Stomach (tissue), 9 donors: ENCODE measurements around the gene DICER1. TPM values are rescaled to one million over a fixed set of nuclear protein-coding genes. Genes with fewer than 3 reads are reported as not detected.

Experiments
- DNase-seq, 2 donors: peaks; one replicate each; pipeline versions ENCODE4 v3.0.0 to v3.0.0-alpha.2; 2013 to 2019
- H3K27ac ChIP-seq, 5 donors: fragments of 200-600 bp in 4 of 5; sonication (generic) in 4 of 5; one replicate each; pipeline ENCODE4 v1.5.1; 2013 to 2019; ENCODE audit warnings: mild to moderate bottlenecking in 1 of 5, moderate library complexity in 1 of 5
- H3K27me3 ChIP-seq, 3 donors: fragments of 200-600 bp; sonication (generic); one replicate each; pipeline ENCODE4 v1.5.1; 2017 to 2019; ENCODE audit warnings: mixed run types in 1 of 3
- H3K36me3 ChIP-seq, 4 donors: fragments of 200-600 bp; sonication (generic); 1 replicate in 3 of 4; 2 replicates in 1 of 4; pipeline ENCODE4 v1.5.1; 2016 to 2019
- H3K4me1 ChIP-seq, 4 donors: fragments of 200-600 bp; sonication (generic); one replicate each; pipeline ENCODE4 v1.5.1; 2016 to 2019
- H3K4me3 ChIP-seq, 4 donors: fragments of 200-600 bp; sonication (generic) in 3 of 4; one replicate each; pipeline ENCODE4 v1.5.1; 2016 to 2019; ENCODE audit warnings: mild to moderate bottlenecking in 1 of 4
- H3K9me3 ChIP-seq, 4 donors: fragments of 200-600 bp; sonication (generic); one replicate each; pipeline ENCODE4 v1.5.1; 2016 to 2019
- CTCF ChIP-seq, 7 experiments: fragments of 450-650 bp in 4 of 7; fragments of 200-600 bp in 3 of 7; sonication (generic) in 3 of 7; IDR thresholded peaks; one replicate each; pipeline ENCODE4 v1.5.1; 2016 to 2019; ENCODE audit warnings: antibody characterized with exemption in 7 of 7, control low read depth in 2 of 7, mild to moderate bottlenecking in 1 of 7
- EP300 ChIP-seq: sonication (generic); formaldehyde crosslinking; IDR thresholded peaks from one replicate; pipeline ENCODE4 v1.6.1; 2017; ENCODE audit warnings: antibody characterized with exemption
- POLR2A ChIP-seq, 4 donors: fragments of 450-650 bp; IDR thresholded peaks; one replicate each; pipeline ENCODE4 v1.6.1; 2016; ENCODE audit warnings: antibody characterized with exemption in 4 of 4, control low read depth in 2 of 4, mild to moderate bottlenecking in 1 of 4, moderate library complexity in 1 of 4
- POLR2AphosphoS5 ChIP-seq, 3 donors: sonication (generic); formaldehyde crosslinking; IDR thresholded peaks; one replicate each; pipeline ENCODE4 v1.6.1; 2016; ENCODE audit warnings: antibody characterized with exemption in 3 of 3
- WGBS, 5 donors: extraction: QIAGEN DNeasy Blood & Tissue Kit in 3 of 5; methylation state at CpG; one replicate each; pipeline versions ENCODE4 v1.1.5 to v1.1.7; 2013 to 2018; 5-methylcytosine and 5-hydroxymethylcytosine counted together
- intact Hi-C: fragments of 100-400 bp; cut with DNase I; formaldehyde crosslinking; loops from one replicate; pipeline ENCODE4 v1.15.1; 2023; ENCODE audit warnings: low total_unique reads
- polyA plus RNA-seq, 3 donors: library from polyadenylated mRNA; stranded (reverse); fragments of 200-250 nt; gene quantifications; one replicate each; pipeline ENCODE4 v1.2.3, GENCODE V29; 2013
- total RNA-seq, 5 donors: library from RNA; depleted of rRNA; stranded (reverse); fragments of >200 nt; gene quantifications; one replicate each; pipeline versions ENCODE4 v1.1.0 to v1.2.3, GENCODE V29; 2014 to 2016
- donor health status: healthy with polysubstance abuse.
- donor health status: Bipolar disorder and iron deficiency.
- donor health status: healthy.

Gene DICER1
- total and polyA plus RNA-seq, 8 donors, result 6.1 to 104 (median 53.4) TPM

DNA sequence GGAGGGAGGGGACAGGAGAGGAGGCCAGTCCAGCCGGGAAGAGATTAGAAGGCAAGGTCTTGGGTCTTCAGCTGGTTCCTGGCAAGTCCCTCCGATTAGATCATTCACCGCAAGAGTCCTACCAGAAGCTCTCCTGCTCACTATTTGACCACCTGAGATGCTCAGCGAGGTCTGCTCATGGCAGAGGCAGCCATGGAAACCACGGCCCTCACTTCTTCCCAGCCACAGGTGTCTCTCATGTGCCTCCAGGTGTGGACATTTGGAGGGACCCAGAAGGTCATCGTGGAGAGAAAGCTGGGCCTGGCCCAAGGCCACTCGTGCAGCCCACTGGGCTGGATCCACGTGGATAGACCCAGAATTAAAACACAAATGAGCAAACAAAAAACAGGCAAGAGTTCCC lies 99.5 kb downstream of the DICER1 start:
- WGBS, 5 donors, result 69 to 88% (median 74%) methylated on average over 8 of the region's 8 CpGs
- no peaks in the 10 kb centered on the region for H3K27me3 ChIP-seq
- H3K27ac ChIP-seq, result no peak overlapping the region
- H3K4me3 ChIP-seq, result no peak overlapping the region
- no peak for TF ChIP-seq POLR2A (IDR thresholded peaks at IDR 0.05)
- no peak for TF ChIP-seq EP300
- TF ChIP-seq POLR2AphosphoS5 (IDR thresholded peaks at IDR 0.05), result no peak
- no peak for TF ChIP-seq CTCF (IDR thresholded peaks at IDR 0.05)
- H3K36me3 ChIP-seq, result no peaks in the 10 kb centered on the region
- no peaks in the 10 kb centered on the region for H3K9me3 ChIP-seq
- DNase-seq, result no peak
- intact Hi-C loops, result no loop called here
- H3K4me1 ChIP-seq, result peaks cover 0 to 6% (median 0%) of the 10 kb centered on the region in 4 donors

DNA sequence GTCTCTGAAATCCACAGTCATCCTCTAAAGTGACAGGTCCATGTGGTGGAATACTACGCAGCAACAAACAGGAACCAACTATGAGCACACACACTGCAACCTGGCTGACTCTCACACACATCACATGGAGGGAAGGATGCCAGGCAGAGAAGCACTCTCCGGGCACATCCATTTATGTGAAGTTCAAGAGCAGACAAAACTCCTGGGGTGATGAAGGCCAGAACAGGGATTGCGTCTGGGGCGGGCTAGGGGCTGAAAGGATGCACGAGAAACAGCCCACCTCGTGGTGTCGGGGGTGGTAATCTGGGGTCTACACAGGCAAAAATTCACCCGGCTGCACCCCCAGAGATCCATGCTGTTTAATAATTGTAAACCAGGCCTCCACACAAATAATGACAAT lies 100.2 kb downstream of the DICER1 start:
- Histone ChIP-seq H3K9me3 (no peaks in the 10 kb centered on the region), H3K4me1 (peaks cover 0 to 6% (median 0%) of the 10 kb centered on the region in 4 donors)
- WGBS, 5 donors, result 71 to 92% (median 77%) methylated on average over 8 of the region's 8 CpGs

DNA sequence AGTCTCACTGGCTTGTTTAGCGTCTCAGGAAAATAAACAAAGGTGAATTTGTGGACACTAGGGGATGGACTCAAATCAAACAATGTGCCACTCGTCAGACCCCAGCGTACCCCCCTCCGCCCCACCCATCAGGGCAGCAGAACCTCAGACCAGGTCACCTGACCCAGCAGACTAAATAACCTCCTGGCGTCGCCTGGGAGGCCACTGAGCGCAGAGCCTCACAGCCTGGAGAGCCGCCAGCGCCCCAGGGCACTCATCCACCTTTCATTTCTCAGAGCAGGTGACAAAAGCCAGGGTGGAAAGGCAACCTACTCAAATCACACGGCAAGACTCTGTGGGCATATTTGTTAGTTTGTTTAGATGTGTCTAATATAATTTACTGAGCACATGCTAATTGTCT lies 100.9 kb downstream of the DICER1 start:
- WGBS, 5 donors, result 32 to 46% (median 39%) methylated on average over 3 to 10 of the region's 10 CpGs
- Histone ChIP-seq H3K4me1 (peaks cover 0 to 6% (median 0%) of the 10 kb centered on the region in 4 donors), H3K27me3 (no peaks in the 10 kb centered on the region), H3K36me3 (no peaks in the 10 kb centered on the region), H3K27ac (no peak overlapping the region), H3K4me3 (no peak overlapping the region), H3K9me3 (no peaks in the 10 kb centered on the region)
- intact Hi-C loops, result no loop called here
- DNase-seq, result peak in 1 of 2 donors; percentile 57
- no peak for TF ChIP-seq POLR2A (IDR thresholded peaks at IDR 0.05)
- TF ChIP-seq CTCF (IDR thresholded peaks at IDR 0.05), result no peak
- no peak for TF ChIP-seq EP300
- TF ChIP-seq POLR2AphosphoS5 (IDR thresholded peaks at IDR 0.05), result no peak

More for the DNA sequence above, 100.2 kb downstream of the DICER1 start:
- Histone ChIP-seq H3K4me3 (no peak overlapping the region), H3K27me3 (no peaks in the 10 kb centered on the region), H3K36me3 (no peaks in the 10 kb centered on the region), H3K27ac (no peak overlapping the region)
- DNase-seq, result no peak
- intact Hi-C loops, result no loop called here
- TF ChIP-seq POLR2A (IDR thresholded peaks at IDR 0.05) (no peak), EP300 (no peak), POLR2AphosphoS5 (IDR thresholded peaks at IDR 0.05) (no peak)

GRCh38 chr14:95055318-95055717 lies 102.0 kb downstream of the DICER1 start:
- DNase-seq, result no peak
- 90 to 94% (median 92%) methylated on average over 7 of the region's 7 CpGs for WGBS, 5 donors
- intact Hi-C loops, result no loop called here
- Histone ChIP-seq H3K36me3 (no peaks in the 10 kb centered on the region), H3K27ac (no peak overlapping the region), H3K9me3 (no peaks in the 10 kb centered on the region), H3K4me1 (peaks cover 0 to 6% (median 0%) of the 10 kb centered on the region in 4 donors), H3K4me3 (no peak overlapping the region), H3K27me3 (no peaks in the 10 kb centered on the region)
- no peak for TF ChIP-seq POLR2A (IDR thresholded peaks at IDR 0.05)
- TF ChIP-seq CTCF (IDR thresholded peaks at IDR 0.05), result no peak
- TF ChIP-seq POLR2AphosphoS5 (IDR thresholded peaks at IDR 0.05), result no peak
- TF ChIP-seq EP300, result no peak
